ENCODE results near the gene RBMS1. TPM values are rescaled to one million over a fixed set of nuclear protein-coding genes. Genes with fewer than 3 reads are reported as not detected.
"Not testable (repeated sequence)": the region's sequence is repeated elsewhere in the genome, so short reads cannot be mapped to it uniquely, and the experiment has no call there.

RBMS1 gene
- total RNA-seq, 1 experiment from 2014 or later = 73.3 TPM

- no peak for DNase-seq (ENCODE audit: low read depth)
These were observed 113.0 kb downstream of the RBMS1 start for GRCh38 chr2:160380611-160381010.

- DNase-seq (ENCODE audit: low read depth) = no peak
These were observed 113.5 kb downstream of the RBMS1 start for GRCh38 chr2:160380000-160380570.

GRCh38 chr2:160379399-160379798 is 114.2 kb downstream of the RBMS1 start:
- DNase-seq (ENCODE audit: low read depth) = no peak

- DNase-seq (ENCODE audit: low read depth) = no peak
These were observed 116.2 kb downstream of the RBMS1 start for GRCh38 chr2:160377204-160377995.

- DNase-seq (ENCODE audit: low read depth) = peak; percentile 61
These were observed 117.0 kb downstream of the RBMS1 start for GRCh38 chr2:160376576-160376975.

- no peak for DNase-seq (ENCODE audit: low read depth)
These were observed 117.7 kb downstream of the RBMS1 start for GRCh38 chr2:160375802-160376469.

- no peak for DNase-seq (ENCODE audit: low read depth)
These were observed 118.6 kb downstream of the RBMS1 start for GRCh38 chr2:160375037-160375436.

- no peak for DNase-seq (ENCODE audit: low read depth)
These were observed 119.9 kb downstream of the RBMS1 start for GRCh38 chr2:160373666-160374065.

GRCh38 chr2:160373263-160373662 is 120.3 kb downstream of the RBMS1 start:
- DNase-seq (ENCODE audit: low read depth) = no peak

GRCh38 chr2:160372585-160372984 is 121.0 kb downstream of the RBMS1 start:
- DNase-seq (ENCODE audit: low read depth) = peak; percentile 41

GRCh38 chr2:160372010-160372356 is 121.6 kb downstream of the RBMS1 start:
- no peak for DNase-seq (ENCODE audit: low read depth)

- DNase-seq (ENCODE audit: low read depth) = peak; percentile 35
These were observed 122.2 kb downstream of the RBMS1 start for GRCh38 chr2:160371251-160372009.

GRCh38 chr2:160368988-160369930 is 124.3 kb downstream of the RBMS1 start:
- peak; percentile 60 for DNase-seq (ENCODE audit: low read depth)

- DNase-seq (ENCODE audit: low read depth) = peak; percentile 95
These were observed 125.7 kb downstream of the RBMS1 start for GRCh38 chr2:160367887-160368286.

- DNase-seq (ENCODE audit: low read depth) = not testable (repeated sequence)
These were observed 126.5 kb downstream of the RBMS1 start for GRCh38 chr2:160367139-160367538.

GRCh38 chr2:160366474-160366873 is 127.1 kb downstream of the RBMS1 start:
- DNase-seq (ENCODE audit: low read depth) = no peak

GRCh38 chr2:160365716-160366367 is 127.8 kb downstream of the RBMS1 start:
- no peak for DNase-seq (ENCODE audit: low read depth)

GRCh38 chr2:160364364-160364763 is 129.2 kb downstream of the RBMS1 start:
- DNase-seq (ENCODE audit: low read depth) = no peak

- DNase-seq (ENCODE audit: low read depth) = no peak
These were observed 129.6 kb downstream of the RBMS1 start for GRCh38 chr2:160363961-160364360.

- no peak for DNase-seq (ENCODE audit: low read depth)
These were observed 130.6 kb downstream of the RBMS1 start for GRCh38 chr2:160363055-160363454.

- no peak for DNase-seq (ENCODE audit: low read depth)
These were observed 131.1 kb downstream of the RBMS1 start for GRCh38 chr2:160362541-160362940.

Measured in Daoy (cell line).